ENCODE measurements around the gene PTPN9. TPM values are rescaled to one million over a fixed set of nuclear protein-coding genes. Genes with fewer than 3 reads are reported as not detected.

PTPN9 gene
- total RNA-seq, 4 donors from 2014 or later: 7.3 to 15.5 (median 10.8) TPM

- intact Hi-C loops (cut with DNase I; ENCODE audit: low total_unique reads): no loop called here
- no peak overlapping the region for H3K4me3 ChIP-seq (ENCODE audit: low read depth, poor library complexity, severe bottlenecking)
- no peak for DNase-seq (ENCODE audit: low spot score in 2 of 2)
- 55 to 66% methylated on average over 2 of the region's 2 CpGs for WGBS, 2 donors
- TF ChIP-seq POLR2A (IDR thresholded peaks at IDR 0.05) (no peak), CTCF (IDR thresholded peaks at IDR 0.05) (no peak)
Measured at GRCh38 chr15:75542386-75542797, 36.7 kb downstream of the PTPN9 start.

- intact Hi-C loops (cut with DNase I; ENCODE audit: low total_unique reads): no loop called here
- TF ChIP-seq CTCF (IDR thresholded peaks at IDR 0.05) (no peak), POLR2A (IDR thresholded peaks at IDR 0.05) (no peak)
- 73 to 81% methylated on average over 7 of the region's 7 CpGs for WGBS, 2 donors
Measured at GRCh38 chr15:75538376-75538775, 40.7 kb downstream of the PTPN9 start.

DNA sequence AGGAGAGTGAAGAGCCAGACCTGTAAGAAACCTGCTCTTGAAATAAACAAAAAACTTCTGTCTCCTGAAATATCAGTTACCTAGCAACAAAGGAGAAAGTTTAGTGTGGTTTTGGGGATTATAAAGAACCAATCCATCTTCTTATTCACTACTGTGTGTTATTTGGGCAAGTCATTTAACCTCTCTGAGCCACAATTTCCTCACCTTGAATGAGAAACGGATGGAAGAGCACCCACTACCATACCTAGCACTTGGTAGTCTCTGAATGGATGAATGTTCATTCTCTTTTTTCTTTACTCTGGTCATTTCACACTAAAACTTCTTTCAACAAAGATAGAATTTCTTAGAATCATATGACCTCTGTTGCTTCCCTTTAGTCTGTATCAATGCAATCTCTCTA lies 45.2 kb downstream of the PTPN9 start:
- H3K4me3 ChIP-seq (ENCODE audit: low read depth, poor library complexity, severe bottlenecking): no peak overlapping the region
- DNase-seq (ENCODE audit: low spot score in 2 of 2): no peak
- TF ChIP-seq POLR2A (IDR thresholded peaks at IDR 0.05) (no peak), CTCF (IDR thresholded peaks at IDR 0.05) (no peak)
- intact Hi-C loops (cut with DNase I; ENCODE audit: low total_unique reads): no loop called here
- WGBS, 2 donors: 79 to 86% methylated on average over 1 of the region's 1 CpG

More at GRCh38 chr15:75538376-75538775, 40.7 kb downstream of the PTPN9 start:
- DNase-seq (ENCODE audit: low spot score in 2 of 2): no peak
- no peak overlapping the region for H3K4me3 ChIP-seq (ENCODE audit: low read depth, poor library complexity, severe bottlenecking)

GRCh38 chr15:75532413-75533250 lies 46.5 kb downstream of the PTPN9 start:
- peak in 1 of 2 donors; percentile 41 for DNase-seq (ENCODE audit: low spot score in 2 of 2)
- no peak overlapping the region for H3K4me3 ChIP-seq (ENCODE audit: low read depth, poor library complexity, severe bottlenecking)
- intact Hi-C loops (cut with DNase I; ENCODE audit: low total_unique reads): no loop called here
- 39 to 42% methylated on average over 1 of the region's 1 CpG for WGBS, 2 donors
- no peak for TF ChIP-seq CTCF (IDR thresholded peaks at IDR 0.05)
- TF ChIP-seq POLR2A (IDR thresholded peaks at IDR 0.05): no peak

GRCh38 chr15:75531041-75531450 lies 48.1 kb downstream of the PTPN9 start:
- no peak for TF ChIP-seq POLR2A (IDR thresholded peaks at IDR 0.05)
- TF ChIP-seq CTCF (IDR thresholded peaks at IDR 0.05): no peak
- DNase-seq (ENCODE audit: low spot score in 2 of 2): peak; percentile 50 to 92
- no peak overlapping the region for H3K4me3 ChIP-seq (ENCODE audit: low read depth, poor library complexity, severe bottlenecking)
- intact Hi-C loops (cut with DNase I; ENCODE audit: low total_unique reads): no loop called here
- 21 to 22% methylated on average over 3 of the region's 3 CpGs for WGBS, 2 donors
